ENCODE results near the gene CCDC149.

Gene CCDC149

GRCh38 chr4:24878636-24879016 lies 34.2 kb downstream of the CCDC149 start:
- DNase-seq (ENCODE audit: low read depth), result no peak

- DNase-seq (ENCODE audit: low read depth), result no peak
Measured at GRCh38 chr4:24877868-24878635, 34.8 kb downstream of the CCDC149 start.

- DNase-seq (ENCODE audit: low read depth), result no peak
Measured at GRCh38 chr4:24876431-24876830, 36.4 kb downstream of the CCDC149 start.

DNA sequence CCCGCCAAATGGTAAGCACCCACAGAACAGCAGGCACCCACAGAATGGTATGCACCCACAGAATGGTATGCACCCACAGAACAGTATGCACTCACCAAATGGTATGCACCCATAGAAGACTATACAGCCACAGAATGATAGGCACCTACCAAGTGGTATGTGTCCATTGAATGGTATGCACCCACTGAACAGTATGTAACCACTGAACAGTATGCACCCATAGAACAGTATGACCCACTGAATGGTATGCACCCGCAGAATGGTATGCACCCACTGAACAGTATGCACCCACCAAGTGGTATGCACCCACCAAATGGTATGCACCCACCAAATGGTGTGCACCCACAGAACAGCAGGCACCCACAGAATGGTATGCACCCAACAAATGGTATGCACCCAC lies 40.1 kb downstream of the CCDC149 start:
- no peak for DNase-seq (ENCODE audit: low read depth)

- DNase-seq (ENCODE audit: low read depth), result no peak
Measured at GRCh38 chr4:24871210-24871609, 41.6 kb downstream of the CCDC149 start.

- DNase-seq (ENCODE audit: low read depth), result no peak
Measured at GRCh38 chr4:24867766-24868296, 45.0 kb downstream of the CCDC149 start.

DNA sequence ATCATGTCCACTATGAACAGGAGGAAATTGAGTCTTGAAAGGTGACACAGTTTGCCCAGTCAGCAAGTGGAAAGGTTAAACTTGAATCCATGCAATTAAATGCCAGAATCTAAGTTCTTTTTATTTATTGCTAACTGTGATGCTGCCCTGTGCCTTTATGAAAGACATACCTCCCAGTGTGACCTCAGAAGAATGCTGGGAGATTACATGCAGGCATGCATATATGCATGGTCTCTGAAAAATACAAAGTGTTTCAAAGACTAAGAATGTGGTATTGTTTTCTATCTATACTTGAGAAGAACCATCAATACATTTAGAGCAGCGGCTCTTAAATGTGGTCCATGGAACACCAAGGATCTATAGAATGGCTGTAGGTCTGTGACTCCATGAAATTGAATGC lies 45.6 kb downstream of the CCDC149 start:
- no peak for DNase-seq (ENCODE audit: low read depth)

DNA sequence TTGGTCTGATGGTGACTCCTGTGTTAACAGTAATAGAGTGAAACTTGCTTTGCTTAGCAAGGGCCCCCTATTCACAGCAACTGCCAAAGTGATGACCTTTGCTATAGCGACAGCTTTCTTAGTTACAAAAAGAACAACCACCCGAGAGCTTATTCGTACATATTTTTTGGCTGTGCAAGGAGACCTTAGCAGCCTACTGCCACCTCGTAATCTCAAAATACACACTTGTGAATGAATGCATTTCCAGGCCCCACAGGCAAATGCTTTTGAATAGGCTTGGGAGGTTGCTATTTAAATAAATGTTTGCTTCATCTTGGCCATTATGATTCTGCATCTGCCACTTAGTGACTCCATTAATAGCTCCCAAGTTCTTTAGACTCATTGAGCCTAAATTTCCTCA lies 47.4 kb downstream of the CCDC149 start:
- no peak for DNase-seq (ENCODE audit: low read depth)

DNA sequence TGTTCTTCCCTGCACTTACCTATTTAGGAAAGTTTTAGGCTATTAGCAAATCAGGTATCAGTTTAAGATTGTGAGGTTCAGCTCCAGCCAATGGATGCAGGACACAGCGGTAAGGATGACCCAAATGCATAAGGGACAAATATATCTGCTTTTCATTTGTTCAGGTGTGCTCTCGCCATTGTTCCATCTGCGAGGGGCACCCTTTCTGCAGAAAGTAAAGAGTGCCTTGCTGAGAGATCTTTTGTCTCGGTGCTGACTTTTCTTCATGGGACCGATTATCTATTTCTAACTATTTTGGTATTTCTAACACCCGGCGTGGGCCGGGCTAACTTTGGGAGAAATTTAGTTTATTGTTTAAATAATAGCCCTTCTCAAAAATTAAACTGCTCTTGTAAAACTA lies 49.0 kb downstream of the CCDC149 start:
- DNase-seq (ENCODE audit: low read depth), result no peak

DNA sequence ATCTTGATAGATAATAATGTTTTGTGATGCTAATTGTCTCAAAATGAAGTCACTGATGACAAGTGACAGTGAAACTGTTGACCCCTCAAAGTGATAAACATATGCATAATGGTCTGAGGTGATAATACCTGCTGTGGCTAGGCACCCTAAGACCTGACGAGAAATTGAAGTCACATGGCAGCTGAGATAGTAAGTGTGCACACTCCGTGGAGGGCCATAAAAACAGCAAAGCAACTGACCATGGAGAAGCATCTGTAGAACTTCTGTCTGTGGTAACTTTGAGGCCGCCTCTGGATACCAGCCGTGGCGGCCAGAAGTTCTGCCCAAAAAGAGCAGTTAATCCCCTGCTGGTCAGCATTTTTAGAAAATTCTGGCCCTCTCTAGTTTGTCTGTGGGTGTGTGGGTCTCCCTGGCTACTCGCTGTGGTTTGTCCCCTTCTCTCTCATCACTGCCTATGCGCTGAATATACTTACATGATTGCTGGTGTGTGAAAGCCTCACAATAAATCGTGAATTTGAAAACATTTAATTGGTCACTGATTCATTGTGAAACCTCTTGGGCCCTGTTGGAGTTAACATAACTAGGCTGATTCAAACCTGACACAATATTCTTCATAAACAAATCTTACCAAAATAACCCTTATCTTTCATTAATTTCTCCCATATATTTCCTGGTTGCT lies 50.6 kb downstream of the CCDC149 start:
- DNase-seq (ENCODE audit: low read depth), result no peak

DNA sequence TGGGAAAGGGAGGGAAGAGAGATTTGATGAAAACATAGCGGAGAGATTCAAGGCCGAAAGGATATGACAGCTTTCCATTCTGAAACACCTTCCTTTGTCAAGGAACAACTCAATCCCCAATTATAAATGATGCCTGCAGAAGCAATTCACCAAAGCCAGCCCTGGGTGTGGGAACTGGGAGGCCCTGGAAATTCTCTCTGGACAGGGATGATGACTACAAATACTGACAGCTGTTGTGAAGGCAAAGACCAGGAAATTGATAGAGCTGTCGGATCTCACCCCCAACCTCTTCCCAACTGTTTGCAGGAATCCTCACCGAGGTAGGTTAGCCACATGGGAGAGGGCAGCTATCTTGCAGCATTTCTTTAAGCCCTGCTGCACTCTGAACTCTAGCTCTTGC lies 54.3 kb downstream of the CCDC149 start:
- DNase-seq (ENCODE audit: low read depth), result no peak

DNA sequence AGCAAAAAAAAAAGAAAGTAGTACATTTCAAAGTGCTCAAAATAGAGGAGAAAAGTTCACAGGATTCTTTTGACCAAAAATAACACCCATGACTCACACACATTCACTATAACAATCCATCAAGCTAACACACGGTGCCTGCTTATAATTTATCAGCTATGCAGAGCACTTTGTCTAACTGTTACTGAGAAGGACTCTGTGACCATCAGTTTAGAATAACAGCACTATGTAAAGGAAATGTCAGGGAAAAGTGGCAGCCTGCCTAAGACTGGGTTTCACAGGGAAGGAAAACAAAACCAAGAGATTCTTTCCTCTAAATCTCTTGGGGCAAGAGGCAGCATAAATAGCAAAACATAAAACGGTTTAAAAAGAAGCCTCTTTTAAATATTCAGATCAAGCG lies 54.8 kb downstream of the CCDC149 start:
- no peak for DNase-seq (ENCODE audit: low read depth)

- DNase-seq (ENCODE audit: low read depth), result no peak
Measured at GRCh38 chr4:24856586-24856985, 56.3 kb downstream of the CCDC149 start.

DNA sequence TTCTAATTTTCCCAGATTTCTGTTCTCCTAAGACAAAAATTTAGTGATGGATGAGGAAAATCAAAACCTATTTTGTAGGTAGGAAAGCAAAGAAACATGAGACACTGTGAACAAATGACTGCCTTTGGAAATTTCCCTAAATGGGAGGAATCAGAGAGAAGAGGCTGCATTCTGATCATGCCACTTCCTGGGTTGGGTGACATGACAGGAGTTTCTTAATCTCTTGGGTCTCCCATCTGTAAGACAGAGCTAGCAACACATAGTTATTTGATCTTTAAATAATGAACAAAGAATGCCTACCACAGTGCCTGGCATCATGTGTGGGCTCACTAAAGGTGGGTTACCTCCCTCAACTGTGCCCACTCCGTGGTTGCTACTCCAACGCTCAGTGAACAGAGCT lies 57.1 kb downstream of the CCDC149 start:
- no peak for DNase-seq (ENCODE audit: low read depth)

DNA sequence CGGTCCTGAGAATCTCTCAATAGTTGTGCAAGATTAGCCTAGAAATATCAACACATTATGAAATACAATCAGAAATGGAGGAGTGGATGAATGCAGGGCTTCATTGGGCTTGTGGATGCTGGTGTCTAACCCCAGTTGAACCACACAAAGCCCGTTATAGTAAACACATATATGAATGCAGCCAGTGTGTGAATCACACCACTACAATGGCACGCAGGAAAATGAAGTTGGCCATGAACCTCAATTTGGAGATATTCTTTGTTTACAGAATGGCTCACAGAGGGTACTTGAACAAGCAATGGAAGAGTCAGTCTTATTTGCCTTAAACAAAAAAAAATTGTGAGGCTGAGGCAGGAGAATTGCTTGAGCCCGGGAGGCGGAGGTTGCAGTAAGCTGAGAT lies 59.7 kb downstream of the CCDC149 start:
- no peak for DNase-seq (ENCODE audit: low read depth)

DNA sequence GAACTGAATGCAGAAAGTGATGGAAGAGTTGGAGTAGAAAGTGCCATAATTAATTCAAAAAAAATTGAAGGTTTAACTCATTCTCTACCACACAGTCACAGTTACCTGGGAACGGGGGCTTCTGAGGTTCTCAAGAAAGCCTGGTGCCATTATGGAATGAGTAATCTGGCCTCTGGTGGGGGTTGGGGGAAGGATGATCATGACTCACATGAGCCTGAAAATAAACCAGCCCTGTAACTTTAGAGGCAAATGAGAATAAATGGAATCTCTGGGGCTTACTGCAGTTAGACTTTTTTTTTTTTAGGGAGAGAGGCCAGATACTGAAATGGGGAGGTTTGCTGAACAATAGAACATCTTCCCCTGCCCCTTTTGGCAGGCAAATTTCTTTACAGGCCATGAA lies 62.2 kb downstream of the CCDC149 start:
- DNase-seq (ENCODE audit: low read depth), result no peak

DNA sequence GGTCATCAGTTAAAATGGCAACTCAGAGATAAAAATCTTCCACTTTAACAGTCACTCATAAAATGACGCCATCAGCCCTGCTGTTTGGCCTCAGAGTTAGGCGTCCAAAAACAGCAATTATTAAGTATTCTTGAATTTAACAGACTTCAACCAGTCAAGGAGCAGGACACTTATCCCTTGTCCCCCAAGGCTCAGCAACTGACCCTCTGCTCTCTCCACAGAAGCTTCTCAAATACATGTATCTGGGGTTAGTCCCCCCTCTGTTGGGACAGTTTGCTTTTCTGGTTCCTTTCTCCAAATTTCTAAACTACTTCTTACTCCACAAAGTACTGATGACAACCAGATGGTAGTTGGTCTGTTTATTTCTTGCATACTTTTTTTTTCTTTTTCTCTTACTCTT lies 63.1 kb downstream of the CCDC149 start:
- no peak for DNase-seq (ENCODE audit: low read depth)

DNA sequence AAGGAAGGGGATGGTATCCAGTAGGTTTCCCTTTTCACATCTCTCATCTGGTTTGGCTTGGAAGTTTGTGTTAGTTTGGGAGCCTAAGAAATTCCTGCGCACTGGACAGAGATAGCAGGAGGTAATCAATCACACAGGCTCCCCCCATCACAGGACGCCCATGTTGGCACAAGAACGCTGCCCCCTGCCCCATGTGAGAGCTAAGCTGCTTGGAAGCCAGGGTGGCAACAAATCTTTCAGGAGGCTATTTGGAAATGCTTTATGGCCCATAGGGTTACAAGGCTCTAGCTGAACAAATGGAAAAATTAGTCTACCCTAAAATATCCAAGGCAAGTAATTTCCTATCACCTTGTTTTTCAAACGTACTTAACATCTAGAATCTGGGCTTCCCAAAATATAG lies 63.5 kb downstream of the CCDC149 start:
- no peak for DNase-seq (ENCODE audit: low read depth)

DNA sequence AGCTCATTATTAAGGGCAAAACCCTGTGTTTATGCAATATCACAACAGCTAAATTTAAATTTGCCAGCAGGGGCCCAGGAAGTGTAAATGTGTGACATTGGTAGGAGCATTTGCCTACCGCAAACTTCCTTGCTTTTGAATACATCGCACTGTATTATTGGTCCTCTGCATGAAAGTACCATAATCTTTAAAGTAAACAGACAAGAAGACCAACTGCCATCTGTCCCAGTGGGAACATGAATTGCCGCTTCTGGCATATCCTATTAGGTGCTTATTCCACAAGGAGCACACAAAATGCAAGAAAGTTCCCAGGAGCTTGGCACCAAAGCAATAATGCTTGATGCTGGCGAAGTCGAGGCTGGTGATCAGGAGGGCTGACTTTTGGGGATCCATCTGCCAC lies 66.1 kb downstream of the CCDC149 start:
- no peak for DNase-seq (ENCODE audit: low read depth)

DNA sequence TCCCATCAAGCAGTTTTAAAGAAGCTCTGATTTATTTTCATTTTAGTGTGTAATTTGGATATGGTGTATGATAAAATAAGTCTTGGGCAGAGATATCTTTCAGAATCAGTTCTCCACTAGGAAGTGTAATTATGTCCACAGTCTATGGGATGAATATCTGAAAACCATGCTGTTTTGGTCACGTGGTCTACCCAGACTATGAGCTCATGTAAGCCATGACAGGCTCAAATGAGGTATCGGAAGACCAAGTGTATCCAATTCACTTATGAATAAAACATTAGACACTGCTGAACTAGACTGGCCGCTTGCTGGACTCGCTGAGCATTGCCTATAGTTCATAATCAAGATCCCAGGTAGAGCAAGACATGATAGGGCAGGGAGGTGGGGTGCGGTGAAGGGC lies 66.9 kb downstream of the CCDC149 start:
- no peak for DNase-seq (ENCODE audit: low read depth)

DNA sequence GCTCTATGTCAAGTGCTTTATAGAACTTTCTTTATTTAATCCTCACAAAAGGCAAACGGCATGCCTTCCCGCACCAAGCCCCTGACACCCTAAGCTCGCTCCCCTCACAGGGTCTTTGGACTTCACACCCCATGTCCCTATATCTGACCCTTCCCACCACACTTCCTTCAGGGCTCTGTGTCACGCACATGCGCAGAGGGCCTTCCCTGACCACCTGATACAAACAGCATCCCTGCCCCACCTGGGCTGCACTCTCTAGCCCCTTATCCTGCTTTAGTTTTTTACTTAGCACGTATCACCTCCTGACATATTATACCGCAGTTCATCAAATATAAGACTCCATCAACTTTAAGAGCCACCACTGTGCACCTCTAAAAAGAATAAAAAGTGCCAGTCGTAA lies 67.7 kb downstream of the CCDC149 start:
- DNase-seq (ENCODE audit: low read depth), result no peak

DNA sequence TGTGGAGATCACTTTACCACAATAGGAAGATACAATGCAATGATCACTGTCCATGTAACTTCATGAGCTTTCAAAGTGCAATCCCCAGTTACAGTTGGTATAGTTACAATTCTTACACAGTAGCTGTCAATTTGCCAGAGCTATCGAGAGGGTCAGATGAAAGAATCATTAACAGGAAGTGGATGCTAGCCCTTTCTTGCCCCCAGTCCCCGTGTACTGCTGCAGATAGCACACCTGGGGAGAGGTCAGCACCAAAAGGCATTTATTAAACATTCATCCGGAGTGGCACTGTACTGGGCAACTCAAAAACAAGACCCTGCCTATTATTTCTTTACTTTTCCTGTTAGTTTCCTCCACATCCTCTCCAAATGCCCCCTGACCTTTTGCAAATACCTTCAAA lies 69.7 kb downstream of the CCDC149 start:
- DNase-seq (ENCODE audit: low read depth), result no peak

GRCh38 chr4:24842356-24842755 lies 70.5 kb downstream of the CCDC149 start:
- no peak for DNase-seq (ENCODE audit: low read depth)

Data from activated T-cell treated with anti-CD3 and anti-CD28 coated beads for 24 hours (primary cell).